ENCODE data around the gene DUSP14. TPM values are rescaled to one million over a fixed set of nuclear protein-coding genes. Genes with fewer than 3 reads are reported as not detected.

The DUSP14 gene
- polyA plus RNA-seq, 3 donors: 0.24 to 1.6 (median 1.1) TPM

DNA sequence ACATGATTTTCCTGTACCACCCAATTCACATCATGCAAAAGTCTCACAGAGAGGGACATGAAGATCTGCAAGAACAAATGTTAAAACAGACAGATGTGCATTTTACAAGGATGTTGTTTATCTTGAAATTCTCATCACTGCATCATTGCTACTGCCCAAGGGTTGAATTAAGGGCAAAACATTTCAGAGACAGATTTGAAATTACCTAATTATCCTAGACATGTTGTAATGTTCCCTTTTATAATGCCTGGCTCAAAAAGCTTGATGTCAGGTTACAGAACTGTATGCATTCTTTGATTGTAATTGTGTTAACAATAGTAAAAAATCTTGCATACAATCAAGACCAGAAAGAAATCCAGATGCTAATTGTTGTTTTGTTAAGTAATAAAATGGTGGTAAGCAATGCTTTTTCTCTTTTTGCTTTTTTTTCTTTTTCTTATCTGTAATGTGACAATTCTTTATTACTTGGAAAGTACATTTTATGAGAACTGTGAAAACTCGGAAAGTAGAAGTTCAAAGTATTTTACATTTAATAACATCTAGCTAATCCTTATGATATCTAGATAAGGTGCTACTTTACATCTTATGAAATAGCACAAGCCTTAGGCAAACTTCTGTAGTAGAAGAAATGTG lies 3.6 kb upstream of the DUSP14 start:
- Mint-ChIP-seq H3K27ac (no peak overlapping the region), H3K9me3 (peaks cover 0 to 7% (median 0%) of the 10 kb centered on the region in 7 donors), H3K4me1 (peaks cover 26% of the 10 kb centered on the region), H3K36me3 (peaks cover 0 to 11% of the 10 kb centered on the region in 2 donors), H3K4me3 (no peak overlapping the region), H3K27me3 (ENCODE audit: low read depth in 3 of 3) (peaks cover 21 to 32% (median 24%) of the 10 kb centered on the region in 3 donors)
- no peaks in the 10 kb centered on the region for H3K9me3 ChIP-seq (replicated peaks in 1 of 2; ENCODE audit: control insufficient read depth in 1 of 2, insufficient read depth in 1 of 2, low read length in 2 of 2)
- no peak overlapping the region for H2AFZ ChIP-seq (ENCODE audit: insufficient read depth, low read depth, low read length, poor library complexity, severe bottlenecking)
- H3K36me3 ChIP-seq (replicated peaks in 1 of 2; ENCODE audit: control insufficient read depth in 1 of 2, insufficient read depth in 2 of 2, low read length in 2 of 2): no peaks in the 10 kb centered on the region
- no peak overlapping the region for H3K9ac ChIP-seq (ENCODE audit: insufficient read depth, low read length, poor library complexity, severe bottlenecking)
- no peak overlapping the region for H3K27ac ChIP-seq (ENCODE audit: low read depth in 1 of 2, low read length in 2 of 2)
- no peaks in the 10 kb centered on the region for H4K20me1 ChIP-seq (ENCODE audit: insufficient read depth, low read length)
- H3K27me3 ChIP-seq (ENCODE audit: control insufficient read depth in 2 of 2, insufficient read depth in 2 of 2, low read length in 2 of 2): peaks cover 0 to 28% of the 10 kb centered on the region in 2 donors
- H3K4me3 ChIP-seq (replicated peaks in 1 of 3; ENCODE audit: low read depth in 2 of 3, low read length in 3 of 3): no peak overlapping the region
- WGBS (ENCODE audit: insufficient coverage): no CpG with 5 or more reads among the region's 1 CpG
- intact Hi-C loops (cut with micrococcal nuclease): no loop called here
- no peak for DNase-seq
- no peak overlapping the region for H3K4me2 ChIP-seq (replicated peaks; ENCODE audit: extremely low read depth, low read length, poor library complexity, severe bottlenecking)
- no peaks in the 10 kb centered on the region for H3K79me2 ChIP-seq (ENCODE audit: insufficient read depth, low read length)
- TF ChIP-seq CTCF (IDR thresholded peaks at IDR 0.05): no peak
- H3K4me1 ChIP-seq (ENCODE audit: control insufficient read depth in 1 of 2, insufficient read depth in 2 of 2, low read length in 2 of 2): peaks cover 21 to 27% of the 10 kb centered on the region in 2 donors

GRCh38 chr17:37488009-37488604 lies 1.6 kb upstream of the DUSP14 start:
- intact Hi-C loops (cut with micrococcal nuclease): no loop called here
- Histone ChIP-seq H3K4me3 (replicated peaks in 1 of 3; ENCODE audit: low read depth in 2 of 3, low read length in 3 of 3) (peak overlapping the region in 2 of 3 experiments; percentile 75 to 83), H3K4me1 (ENCODE audit: control insufficient read depth in 1 of 2, insufficient read depth in 2 of 2, low read length in 2 of 2) (peaks cover 21 to 32% of the 10 kb centered on the region in 2 donors), H4K20me1 (ENCODE audit: insufficient read depth, low read length) (no peaks in the 10 kb centered on the region), H3K27me3 (ENCODE audit: control insufficient read depth in 2 of 2, insufficient read depth in 2 of 2, low read length in 2 of 2) (peaks cover 0 to 36% of the 10 kb centered on the region in 2 donors), H3K36me3 (replicated peaks in 1 of 2; ENCODE audit: control insufficient read depth in 1 of 2, insufficient read depth in 2 of 2, low read length in 2 of 2) (no peaks in the 10 kb centered on the region), H2AFZ (ENCODE audit: insufficient read depth, low read depth, low read length, poor library complexity, severe bottlenecking) (peak overlapping the region; percentile 81), H3K27ac (ENCODE audit: low read depth in 1 of 2, low read length in 2 of 2) (peak overlapping the region in 1 of 2 donors; percentile 39), H3K4me2 (replicated peaks; ENCODE audit: extremely low read depth, low read length, poor library complexity, severe bottlenecking) (peak overlapping the region; percentile 95), H3K9ac (ENCODE audit: insufficient read depth, low read length, poor library complexity, severe bottlenecking) (peak overlapping the region; percentile 69), H3K79me2 (ENCODE audit: insufficient read depth, low read length) (no peaks in the 10 kb centered on the region), H3K9me3 (replicated peaks in 1 of 2; ENCODE audit: control insufficient read depth in 1 of 2, insufficient read depth in 1 of 2, low read length in 2 of 2) (no peaks in the 10 kb centered on the region)
- H3K9me3 Mint-ChIP-seq: peaks cover 0 to 7% (median 0%) of the 10 kb centered on the region in 7 donors
- peaks cover 23 to 37% (median 25%) of the 10 kb centered on the region in 3 donors for H3K27me3 Mint-ChIP-seq (ENCODE audit: low read depth in 3 of 3)
- peaks cover 29% of the 10 kb centered on the region for H3K4me1 Mint-ChIP-seq
- peak overlapping the region; percentile 87 to 94 for H3K4me3 Mint-ChIP-seq
- TF ChIP-seq CTCF (IDR thresholded peaks at IDR 0.05): no peak
- DNase-seq: peak; percentile 42 to 68 (median 51)
- peak overlapping the region in 6 of 7 donors; percentile 37 to 82 (median 76) for H3K27ac Mint-ChIP-seq
- WGBS (ENCODE audit: insufficient coverage): 6% methylated on average over 6 of the region's 7 CpGs
- H3K36me3 Mint-ChIP-seq: peaks cover 0 to 4% of the 10 kb centered on the region in 2 donors
